Measurements from ENCODE around the gene CLMN. TPM values are rescaled to one million over a fixed set of nuclear protein-coding genes. Genes with fewer than 3 reads are reported as not detected.

Gene CLMN
- total and polyA plus RNA-seq, 2 of the 13 experiments (the other 11 are each of a cell fraction or from before 2014, with no cell fraction given): 15.1 to 16.7 TPM

GRCh38 chr14:95141684-95142083 is 178.0 kb downstream of the CLMN start:
- intact Hi-C loops (cut with micrococcal nuclease; ENCODE audit: unreplicated experiment) (no loop called here), in situ Hi-C loops (cut with HindIII; ENCODE audit: extremely low pct_ligation_motif_present, low pct_unique_long_range_greater_than_20kb) (no loop called here)

DNA sequence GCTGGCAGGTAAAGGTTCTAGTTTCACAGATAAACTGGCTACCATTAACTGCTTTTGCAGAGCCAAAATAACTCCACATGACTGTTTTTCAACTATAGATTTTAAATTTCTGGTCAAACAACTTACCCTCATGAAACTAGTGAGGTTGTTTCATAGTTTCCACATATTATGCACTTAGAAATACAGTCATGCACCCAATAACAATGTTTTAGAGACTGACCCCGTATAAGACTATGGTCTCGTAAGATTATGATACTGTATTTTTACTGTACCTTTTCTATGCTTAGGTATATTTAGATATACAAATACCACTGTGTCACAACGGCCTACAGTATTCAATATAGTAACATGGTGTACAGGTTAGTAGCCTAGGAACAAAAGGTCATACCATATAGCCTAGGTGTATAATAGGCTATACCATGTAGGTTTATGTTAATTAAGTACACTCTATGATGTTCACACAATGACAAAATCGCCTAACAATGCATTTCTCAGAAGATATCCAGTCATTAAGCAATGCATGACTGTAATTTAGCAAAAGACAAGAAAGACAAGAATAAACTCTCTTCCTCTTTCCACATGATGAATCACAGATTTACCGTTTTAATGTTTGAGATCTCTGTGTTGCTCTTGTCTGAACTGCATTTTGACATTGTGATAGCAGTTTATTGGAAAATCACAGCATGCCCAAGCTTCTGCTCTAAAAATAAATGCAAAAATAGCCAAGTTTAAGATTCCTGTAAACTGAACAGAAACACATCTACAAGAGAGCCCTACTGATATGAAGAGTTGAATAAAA is 179.4 kb downstream of the CLMN start:
- Histone ChIP-seq H4K20me1 (ENCODE audit: insufficient read depth, low read length) (peaks cover 18% of the 10 kb centered on the region), H3K79me2 (ENCODE audit: insufficient read depth, low read length) (peaks cover 95% of the 10 kb centered on the region), H3K9me3 (ENCODE audit: low read length) (peaks cover 8% of the 10 kb centered on the region; the same call in 1 of the 2 replicates), H3K4me2 (ENCODE audit: low read depth, low read length) (no peak overlapping the region), H3K27ac (ENCODE audit: extremely low read length, insufficient read depth, low read length) (no peak overlapping the region), H3K9ac (ENCODE audit: insufficient read depth, low read depth, low read length) (no peak overlapping the region), H3K27me3 (ENCODE audit: control insufficient read depth in 1 of 2, insufficient read depth in 2 of 2, low read length in 2 of 2) (no peaks in the 10 kb centered on the region), H2AFZ (ENCODE audit: low read length) (no peak overlapping the region), H3K4me1 (ENCODE audit: insufficient read depth, low read length) (peaks cover 19% of the 10 kb centered on the region), H3K36me3 (replicated peaks in 1 of 2; ENCODE audit: control insufficient read depth in 1 of 2, insufficient read depth in 2 of 2, low read length in 2 of 2) (no peaks in the 10 kb centered on the region), H3K4me3 (replicated peaks in 1 of 3; ENCODE audit: insufficient read depth in 1 of 3, low read depth in 2 of 3, low read length in 3 of 3) (no peak overlapping the region)
- in situ Hi-C loops (cut with HindIII; ENCODE audit: extremely low pct_ligation_motif_present, low pct_unique_long_range_greater_than_20kb) (no loop called here), intact Hi-C loops (cut with micrococcal nuclease; ENCODE audit: unreplicated experiment) (no loop called here)
- CTCF ChIA-PET (ENCODE audit: low intra/inter-chr PET ratio, low total read pairs): no interaction called here
- ATAC-seq (no peak), FAIRE-seq (no peak), DNase-seq (ENCODE audit: low spot score) (no peak)
- BruUV-seq (replicated peaks): no TSS peak
- POLR2A ChIA-PET: no interaction called here
- WGBS (ENCODE audit: low lambda C conversion rate): 98% methylated on average over 5 of the region's 5 CpGs
- TF ChIP-seq, protein P1, sequence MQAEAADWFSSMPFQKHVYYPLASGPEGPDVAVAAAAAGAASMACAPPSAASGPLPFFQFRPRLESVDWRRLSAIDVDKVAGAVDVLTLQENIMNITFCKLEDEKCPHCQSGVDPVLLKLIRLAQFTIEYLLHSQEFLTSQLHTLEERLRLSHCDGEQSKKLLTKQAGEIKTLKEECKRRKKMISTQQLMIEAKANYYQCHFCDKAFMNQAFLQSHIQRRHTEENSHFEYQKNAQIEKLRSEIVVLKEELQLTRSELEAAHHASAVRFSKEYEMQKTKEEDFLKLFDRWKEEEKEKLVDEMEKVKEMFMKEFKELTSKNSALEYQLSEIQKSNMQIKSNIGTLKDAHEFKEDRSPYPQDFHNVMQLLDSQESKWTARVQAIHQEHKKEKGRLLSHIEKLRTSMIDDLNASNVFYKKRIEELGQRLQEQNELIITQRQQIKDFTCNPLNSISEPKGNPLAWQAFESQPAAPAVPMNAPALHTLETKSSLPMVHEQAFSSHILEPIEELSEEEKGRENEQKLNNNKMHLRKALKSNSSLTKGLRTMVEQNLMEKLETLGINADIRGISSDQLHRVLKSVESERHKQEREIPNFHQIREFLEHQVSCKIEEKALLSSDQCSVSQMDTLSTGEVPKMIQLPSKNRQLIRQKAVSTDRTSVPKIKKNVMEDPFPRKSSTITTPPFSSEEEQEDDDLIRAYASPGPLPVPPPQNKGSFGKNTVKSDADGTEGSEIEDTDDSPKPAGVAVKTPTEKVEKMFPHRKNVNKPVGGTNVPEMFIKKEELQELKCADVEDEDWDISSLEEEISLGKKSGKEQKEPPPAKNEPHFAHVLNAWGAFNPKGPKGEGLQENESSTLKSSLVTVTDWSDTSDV (CRISPR knock-in tag; IDR thresholded peaks at IDR 0.05): no peak
- TF ChIP-seq, protein P2, sequence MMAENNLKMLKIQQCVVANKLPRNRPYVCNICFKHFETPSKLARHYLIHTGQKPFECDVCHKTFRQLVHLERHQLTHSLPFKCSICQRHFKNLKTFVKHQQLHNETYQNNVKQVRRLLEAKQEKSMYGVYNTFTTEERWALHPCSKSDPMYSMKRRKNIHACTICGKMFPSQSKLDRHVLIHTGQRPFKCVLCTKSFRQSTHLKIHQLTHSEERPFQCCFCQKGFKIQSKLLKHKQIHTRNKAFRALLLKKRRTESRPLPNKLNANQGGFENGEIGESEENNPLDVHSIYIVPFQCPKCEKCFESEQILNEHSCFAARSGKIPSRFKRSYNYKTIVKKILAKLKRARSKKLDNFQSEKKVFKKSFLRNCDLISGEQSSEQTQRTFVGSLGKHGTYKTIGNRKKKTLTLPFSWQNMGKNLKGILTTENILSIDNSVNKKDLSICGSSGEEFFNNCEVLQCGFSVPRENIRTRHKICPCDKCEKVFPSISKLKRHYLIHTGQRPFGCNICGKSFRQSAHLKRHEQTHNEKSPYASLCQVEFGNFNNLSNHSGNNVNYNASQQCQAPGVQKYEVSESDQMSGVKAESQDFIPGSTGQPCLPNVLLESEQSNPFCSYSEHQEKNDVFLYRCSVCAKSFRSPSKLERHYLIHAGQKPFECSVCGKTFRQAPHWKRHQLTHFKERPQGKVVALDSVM (CRISPR knock-in tag; IDR thresholded peaks at IDR 0.05): no peak
- no peak for TF ChIP-seq NFIC (IDR thresholded peaks at IDR 0.05; ENCODE audit: low read length)
- TF ChIP-seq AHR (CRISPR knock-in tag; IDR thresholded peaks at IDR 0.05): no peak
- no peak for TF ChIP-seq RAD51 (IDR thresholded peaks at IDR 0.05; ENCODE audit: borderline replicate concordance)

More at GRCh38 chr14:95141684-95142083, 178.0 kb downstream of the CLMN start:
- Histone ChIP-seq H3K4me2 (ENCODE audit: low read depth, low read length) (no peak overlapping the region), H3K79me2 (ENCODE audit: insufficient read depth, low read length) (peaks cover 97% of the 10 kb centered on the region), H3K27me3 (ENCODE audit: control insufficient read depth in 1 of 2, insufficient read depth in 2 of 2, low read length in 2 of 2) (no peaks in the 10 kb centered on the region), H3K36me3 (replicated peaks in 1 of 2; ENCODE audit: control insufficient read depth in 1 of 2, insufficient read depth in 2 of 2, low read length in 2 of 2) (0 out of 5 replicates have a peak, but pooled peaks cover 0 to 5% of the 10 kb centered on the region in 2 experiments), H3K9ac (ENCODE audit: insufficient read depth, low read depth, low read length) (no peak overlapping the region), H3K4me3 (replicated peaks in 1 of 3; ENCODE audit: insufficient read depth in 1 of 3, low read depth in 2 of 3, low read length in 3 of 3) (no peak overlapping the region), H3K9me3 (ENCODE audit: low read length) (peaks cover 14% of the 10 kb centered on the region; the same call in 1 of the 2 replicates), H2AFZ (ENCODE audit: low read length) (no peak overlapping the region), H3K4me1 (ENCODE audit: insufficient read depth, low read length) (peaks cover 26% of the 10 kb centered on the region), H4K20me1 (ENCODE audit: insufficient read depth, low read length) (peaks cover 18% of the 10 kb centered on the region), H3K27ac (ENCODE audit: extremely low read length, insufficient read depth, low read length) (no peak overlapping the region)
- WGBS (ENCODE audit: low lambda C conversion rate): 36% methylated on average over 1 of the region's 1 CpG
- ChIA-PET CTCF (ENCODE audit: low intra/inter-chr PET ratio, low total read pairs) (no interaction called here), POLR2A (no interaction called here)
- TF ChIP-seq ESRRA (CRISPR knock-in tag; IDR thresholded peaks at IDR 0.05; ENCODE audit: low read depth) (no peak), EHMT2 (IDR thresholded peaks at IDR 0.05; ENCODE audit: borderline replicate concordance, low read depth, low read length) (no peak)
- TF ChIP-seq, protein P3, sequence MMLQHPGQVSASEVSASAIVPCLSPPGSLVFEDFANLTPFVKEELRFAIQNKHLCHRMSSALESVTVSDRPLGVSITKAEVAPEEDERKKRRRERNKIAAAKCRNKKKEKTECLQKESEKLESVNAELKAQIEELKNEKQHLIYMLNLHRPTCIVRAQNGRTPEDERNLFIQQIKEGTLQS (CRISPR knock-in tag; IDR thresholded peaks at IDR 0.05): no peak
- no peak for FAIRE-seq
- no peak for ATAC-seq
- BruUV-seq (replicated peaks): no TSS peak
- DNase-seq (ENCODE audit: low spot score): no peak

Measured in HepG2 (cell line).